Peyer's patch (tissue), 4 donors: Measurements from ENCODE around the gene FRS2. TPM values are rescaled to one million over a fixed set of nuclear protein-coding genes. Genes with fewer than 3 reads are reported as not detected.

Experiments
- DNase-seq, 3 donors: peaks; one replicate each; pipeline ENCODE4 v3.0.0-alpha.2; 2017 to 2019
- H3K27ac ChIP-seq, 4 donors: fragments of 200-600 bp; sonication (generic); one replicate each; pipeline ENCODE4 v1.5.1; 2016 to 2019
- H3K27me3 ChIP-seq, 2 donors: fragments of 200-600 bp; sonication (generic); one replicate each; pipeline ENCODE4 v1.5.1; 2019
- H3K36me3 ChIP-seq, 3 donors: fragments of 200-600 bp; sonication (generic); one replicate each; pipeline ENCODE4 v1.5.1; 2016 to 2019
- H3K4me1 ChIP-seq, 4 donors: fragments of 200-600 bp; sonication (generic); one replicate each; pipeline ENCODE4 v1.5.1; 2016 to 2019
- H3K4me3 ChIP-seq, 4 donors: fragments of 200-600 bp; sonication (generic); 1 replicate in 3 of 4; 2 replicates in 1 of 4; pipeline ENCODE4 v1.5.1; 2016 to 2019; ENCODE audit warnings: mild to moderate bottlenecking in 1 of 4
- H3K9me3 ChIP-seq, 4 donors: fragments of 200-600 bp; sonication (generic); one replicate each; pipeline ENCODE4 v1.5.1; 2016 to 2019; ENCODE audit warnings: mild to moderate bottlenecking in 1 of 4
- CTCF ChIP-seq, 6 experiments: fragments of 450-650 bp in 4 of 6; fragments of 200-600 bp in 2 of 6; sonication (generic) in 1 of 6; IDR thresholded peaks; one replicate each; pipeline ENCODE4 v1.5.1; 2017 to 2019; ENCODE audit warnings: antibody characterized with exemption in 6 of 6, mild to moderate bottlenecking in 3 of 6, moderate library complexity in 1 of 6
- POLR2A ChIP-seq, 2 donors: fragments of 450-650 bp; IDR thresholded peaks; one replicate each; pipeline ENCODE4 v1.5.1; 2017; ENCODE audit warnings: antibody characterized with exemption in 2 of 2, mild to moderate bottlenecking in 2 of 2, moderate library complexity in 2 of 2
- total RNA-seq, 4 donors: library from RNA; depleted of rRNA; stranded (reverse); fragments of >200 nt; gene quantifications; one replicate each; pipeline ENCODE4 v1.1.0, GENCODE V29; 2016

The FRS2 gene
- total RNA-seq, 4 donors from 2014 or later = 14.6 to 64.4 (median 43.2) TPM

GRCh38 chr12:69548687-69549086 lies 78.5 kb downstream of the FRS2 start:
- DNase-seq = no peak
- Histone ChIP-seq H3K4me1 (no peaks in the 10 kb centered on the region), H3K9me3 (no peaks in the 10 kb centered on the region), H3K4me3 (no peak overlapping the region), H3K36me3 (no peaks in the 10 kb centered on the region), H3K27ac (no peak overlapping the region), H3K27me3 (no peaks in the 10 kb centered on the region)
- TF ChIP-seq POLR2A (IDR thresholded peaks at IDR 0.05) (no peak), CTCF (IDR thresholded peaks at IDR 0.05) (no peak)

- H3K9me3 ChIP-seq = no peaks in the 10 kb centered on the region
- no peaks in the 10 kb centered on the region for H3K4me1 ChIP-seq
- no peak for DNase-seq
- no peaks in the 10 kb centered on the region for H3K36me3 ChIP-seq
- no peak overlapping the region for H3K27ac ChIP-seq
- no peak for TF ChIP-seq POLR2A (IDR thresholded peaks at IDR 0.05)
- TF ChIP-seq CTCF (IDR thresholded peaks at IDR 0.05) = no peak
- H3K4me3 ChIP-seq = no peak overlapping the region
- H3K27me3 ChIP-seq = no peaks in the 10 kb centered on the region
These were observed 80.6 kb downstream of the FRS2 start for GRCh38 chr12:69550569-69551350.

GRCh38 chr12:69553628-69554248 lies 83.5 kb downstream of the FRS2 start:
- Histone ChIP-seq H3K27ac (no peak overlapping the region), H3K36me3 (no peaks in the 10 kb centered on the region), H3K9me3 (no peaks in the 10 kb centered on the region), H3K27me3 (no peaks in the 10 kb centered on the region), H3K4me3 (no peak overlapping the region), H3K4me1 (no peaks in the 10 kb centered on the region)
- DNase-seq = no peak
- TF ChIP-seq POLR2A (IDR thresholded peaks at IDR 0.05) (no peak), CTCF (IDR thresholded peaks at IDR 0.05) (no peak)

- no peak overlapping the region for H3K27ac ChIP-seq
- no peaks in the 10 kb centered on the region for H3K36me3 ChIP-seq
- H3K4me1 ChIP-seq = no peaks in the 10 kb centered on the region
- no peak overlapping the region for H3K4me3 ChIP-seq
- DNase-seq = no peak
- TF ChIP-seq POLR2A (IDR thresholded peaks at IDR 0.05) (no peak), CTCF (IDR thresholded peaks at IDR 0.05) (no peak)
- H3K27me3 ChIP-seq = no peaks in the 10 kb centered on the region
- no peaks in the 10 kb centered on the region for H3K9me3 ChIP-seq
These were observed 85.3 kb downstream of the FRS2 start for GRCh38 chr12:69555461-69555860.

GRCh38 chr12:69556383-69556782 lies 86.2 kb downstream of the FRS2 start:
- no peaks in the 10 kb centered on the region for H3K4me1 ChIP-seq
- H3K36me3 ChIP-seq = no peaks in the 10 kb centered on the region
- H3K9me3 ChIP-seq = no peaks in the 10 kb centered on the region
- no peaks in the 10 kb centered on the region for H3K27me3 ChIP-seq
- no peak overlapping the region for H3K4me3 ChIP-seq
- no peak overlapping the region for H3K27ac ChIP-seq
- TF ChIP-seq POLR2A (IDR thresholded peaks at IDR 0.05) (no peak), CTCF (IDR thresholded peaks at IDR 0.05) (no peak)
- no peak for DNase-seq
